Measurements from ENCODE around the gene RFX5.

- no peak for TF ChIP-seq POLR2A (IDR thresholded peaks at IDR 0.05; ENCODE audit: low read depth, low read length)
- no peak for TF ChIP-seq POLR2AphosphoS5 (IDR thresholded peaks at IDR 0.05; ENCODE audit: low read depth, low read length)
Observed at GRCh38 chr1:151364996-151365395, 17.9 kb upstream of the RFX5 start.
